GM21526 (cell line): ENCODE results near the gene NCAPH2.

Source experiments
- ATAC-seq: cut with Tn5 transposase; IDR thresholded peaks from one replicate; pipeline ENCODE4 v1.9.1; 2021; ENCODE audit warnings: moderate library complexity; ENCODE audit not compliant: unreplicated experiment, low FRiP score

NCAPH2 gene

DNA sequence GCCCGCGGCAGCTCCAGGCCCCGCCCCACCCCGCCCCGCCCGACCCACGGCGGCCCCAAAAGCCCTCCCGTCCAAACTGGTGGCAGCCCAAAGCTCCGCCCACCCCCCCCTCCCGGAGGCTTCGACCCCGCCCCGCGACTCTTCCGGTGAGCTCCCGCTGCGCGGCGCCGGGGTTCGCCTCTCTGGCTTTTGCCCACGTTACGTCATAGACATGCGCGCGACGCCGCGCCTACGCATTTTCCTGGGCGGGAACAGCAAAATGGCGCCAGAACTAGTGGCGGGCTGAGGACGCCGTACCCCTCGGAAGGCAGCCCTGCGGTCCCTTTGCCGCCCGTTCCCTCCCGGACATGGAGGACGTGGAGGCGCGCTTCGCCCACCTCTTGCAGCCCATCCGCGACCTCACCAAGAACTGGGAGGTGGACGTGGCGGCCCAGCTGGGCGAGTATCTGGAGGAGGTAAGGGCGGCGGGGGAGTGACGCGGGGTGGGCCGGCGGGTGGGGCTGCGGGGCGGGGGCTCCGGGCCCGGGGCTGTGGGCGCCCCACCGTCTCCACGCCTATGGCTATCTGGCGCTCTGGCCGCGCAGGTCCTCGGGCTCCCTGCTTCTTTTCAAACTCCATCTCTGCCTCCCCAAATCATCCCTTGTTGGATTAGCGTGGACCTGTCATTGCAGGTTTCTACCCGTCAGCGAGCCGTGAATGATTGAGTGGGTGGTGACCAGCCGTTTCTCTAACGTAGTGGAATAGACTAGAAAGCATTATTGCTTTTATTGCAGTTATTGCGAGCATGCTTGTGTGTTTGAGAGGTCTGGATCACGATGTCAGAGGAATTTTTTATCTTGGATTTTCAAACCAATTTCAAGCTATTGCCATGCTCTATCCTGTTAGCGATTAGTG lies at the start of gene NCAPH2:
NCAPH2 (plus strand) TSS at position 234 of the 894 bp plus-strand sequence; CDS start at position 348, 114 bp downstream.
- peak; percentile 52 for ATAC-seq

DNA sequence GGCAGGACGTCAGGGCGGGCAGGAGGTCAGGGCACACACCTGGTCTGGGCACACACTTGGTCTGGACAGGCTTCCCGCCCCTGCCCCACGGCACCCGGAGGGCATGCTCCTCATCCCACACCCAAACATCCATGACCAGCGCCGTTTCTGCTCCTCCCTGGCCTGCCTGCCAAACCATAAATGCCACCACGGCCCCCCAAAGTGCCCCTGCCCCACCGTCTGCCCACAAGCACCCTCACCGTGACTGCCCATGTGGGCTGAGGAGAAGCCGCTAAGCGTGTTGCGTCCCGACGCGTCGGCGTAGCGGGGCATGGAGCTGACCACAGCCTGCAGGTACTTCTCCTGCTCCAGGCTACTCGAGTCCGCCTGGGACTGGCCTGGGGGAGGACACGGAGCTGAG lies 49.0 kb upstream of the NCAPH2 start:
- no peak for ATAC-seq

DNA sequence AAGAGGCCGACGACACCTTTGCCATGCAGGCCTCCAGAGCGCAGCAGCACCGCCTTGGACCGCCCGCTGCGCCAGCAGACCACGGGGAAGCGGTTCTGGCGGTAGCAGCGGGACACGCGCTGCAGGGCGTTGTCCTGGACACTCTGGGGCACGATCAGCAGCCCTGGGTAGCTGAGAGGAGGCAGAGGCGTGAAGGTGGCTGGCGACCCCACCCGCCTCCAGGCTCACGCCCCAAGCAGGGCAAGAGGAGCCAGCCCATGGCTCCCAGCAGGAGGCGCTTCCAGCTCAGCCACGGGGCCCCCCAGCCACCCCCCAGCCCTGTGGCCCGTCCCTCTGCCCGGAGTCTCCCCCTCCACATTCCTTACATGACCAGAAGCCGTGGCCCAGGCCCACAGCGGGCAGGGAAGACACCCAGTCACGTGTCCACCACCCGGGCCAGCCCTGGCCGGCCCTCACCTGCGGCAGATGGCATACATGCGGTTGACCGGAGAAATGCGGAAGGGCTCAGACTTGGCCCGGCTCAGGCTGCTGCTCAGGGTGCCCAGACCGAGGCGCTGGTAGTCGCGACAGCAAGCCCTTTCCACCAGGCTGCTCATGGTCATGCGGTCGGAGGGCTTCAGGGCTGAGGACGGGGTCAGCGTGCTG lies 48.4 kb upstream of the NCAPH2 start:
- ATAC-seq: no peak

DNA sequence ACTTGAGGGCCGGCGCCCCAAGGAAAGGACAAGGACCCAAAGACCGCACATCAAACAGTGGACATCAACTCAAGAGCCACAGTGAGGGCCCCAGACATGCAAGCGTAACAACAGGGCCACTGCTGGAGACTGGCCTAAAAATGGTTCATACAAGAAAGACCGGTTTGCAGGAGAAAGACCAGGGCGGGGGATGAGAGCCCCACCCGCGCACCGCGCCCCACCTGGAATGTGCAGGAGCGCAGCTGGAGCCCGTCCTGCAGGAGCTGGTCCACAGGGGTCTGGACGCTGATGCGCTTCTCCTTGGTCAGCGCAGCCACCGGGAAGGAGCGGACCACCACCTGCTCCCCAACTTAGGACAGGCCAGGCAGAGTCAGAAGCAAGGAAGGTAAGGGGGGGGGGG lies 47.1 kb upstream of the NCAPH2 start:
- ATAC-seq: no peak

DNA sequence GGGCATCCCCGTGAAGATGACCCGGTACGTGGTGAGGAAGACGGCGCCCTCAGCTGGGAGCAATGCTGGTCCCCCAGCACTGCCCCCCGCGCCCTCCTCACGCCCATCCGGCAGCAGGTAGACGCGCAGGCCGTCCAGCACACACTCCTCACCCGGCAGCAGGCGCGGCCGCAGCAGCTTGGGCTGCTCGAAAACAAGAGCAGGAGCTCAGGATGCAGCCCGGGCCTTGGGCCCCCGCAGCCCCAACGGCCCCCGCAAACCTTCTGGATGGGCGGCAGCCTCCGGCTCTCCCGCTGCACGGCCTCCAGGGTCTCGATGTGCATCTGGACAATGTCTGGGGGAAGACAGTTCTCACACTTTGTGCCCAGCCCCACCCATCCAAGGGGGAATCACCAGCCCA lies 46.5 kb upstream of the NCAPH2 start:
- no peak for ATAC-seq

DNA sequence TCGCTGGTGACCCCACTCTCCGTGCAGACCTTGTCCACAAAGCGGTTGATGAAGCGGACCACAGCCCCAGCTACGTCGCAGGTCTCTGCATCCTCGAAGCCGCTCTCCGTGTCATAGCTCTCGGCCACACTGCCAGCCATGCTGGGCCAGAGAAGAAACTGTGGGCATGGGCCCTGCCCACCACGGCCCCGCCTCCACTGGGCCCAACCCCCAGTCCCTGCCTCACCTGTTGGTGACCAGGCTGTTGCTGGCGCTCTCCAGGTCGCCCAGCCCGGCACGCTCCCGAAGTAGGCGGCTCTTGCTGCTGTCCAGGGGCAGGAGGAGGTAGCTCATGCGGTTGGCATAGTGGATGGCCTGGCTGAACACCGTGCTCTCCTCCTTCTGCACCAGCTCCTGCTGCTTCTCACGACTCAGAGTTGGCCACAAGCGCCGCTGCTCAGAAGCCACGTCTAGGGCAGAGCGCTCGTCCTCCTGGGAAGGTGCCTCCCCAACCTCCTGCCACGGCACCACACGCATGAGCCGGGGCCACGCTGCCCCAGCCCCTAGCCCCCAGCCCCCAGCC lies 46.0 kb upstream of the NCAPH2 start:
- no peak for ATAC-seq

DNA sequence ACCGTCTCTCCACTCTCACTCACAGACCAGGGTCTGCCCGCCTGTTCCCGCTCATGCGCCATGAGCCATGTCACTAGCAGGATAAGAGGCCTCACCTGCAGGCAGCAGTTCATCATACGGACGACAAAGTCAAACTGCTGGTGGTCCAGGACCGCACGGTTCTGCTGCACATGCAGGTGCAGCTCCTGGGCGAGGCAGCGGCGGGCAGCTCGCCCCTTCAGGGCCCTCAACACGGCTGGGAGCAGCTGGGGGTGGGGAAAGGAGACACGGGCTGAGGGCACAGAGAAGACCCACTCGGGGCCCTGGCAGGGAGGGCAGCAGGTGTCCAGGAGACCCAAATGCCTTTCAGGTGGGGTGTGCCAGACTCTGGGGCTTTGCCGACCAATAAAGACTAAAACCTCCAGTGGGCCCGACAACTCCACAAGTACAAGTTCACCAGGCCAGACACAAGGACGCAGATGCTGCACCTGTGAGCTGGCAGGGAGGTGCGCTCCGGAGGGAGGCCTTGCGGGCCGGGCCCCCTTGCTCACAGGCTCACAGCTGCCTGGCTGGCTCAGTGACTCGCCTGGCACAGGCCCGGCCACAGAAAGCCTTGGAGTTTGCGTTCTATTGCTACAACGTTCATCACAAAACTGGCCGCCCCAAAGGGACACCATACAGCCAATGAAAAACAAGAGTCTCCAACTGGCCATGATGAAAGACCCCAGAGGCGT lies 44.7 kb upstream of the NCAPH2 start:
- ATAC-seq: no peak

DNA sequence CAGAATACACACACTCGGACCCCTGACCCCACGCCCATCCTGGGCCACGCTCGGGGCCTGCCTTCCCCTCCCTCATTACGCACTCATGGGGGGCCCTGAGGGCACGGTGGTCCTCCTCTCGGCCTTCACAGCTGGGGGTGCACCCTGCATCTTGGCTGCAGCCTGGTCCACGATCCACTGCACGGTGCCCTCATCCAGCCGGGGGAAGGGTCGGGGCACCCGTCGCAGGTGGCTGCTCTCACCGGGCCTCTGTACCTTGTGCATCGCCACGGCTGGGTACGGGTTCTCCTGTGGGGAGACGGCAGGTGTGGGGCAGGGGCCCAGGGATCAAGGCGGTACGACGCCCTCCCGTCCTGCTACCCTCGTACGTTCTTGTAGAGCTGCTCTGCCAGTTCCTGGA lies 43.6 kb upstream of the NCAPH2 start:
- ATAC-seq: no peak

DNA sequence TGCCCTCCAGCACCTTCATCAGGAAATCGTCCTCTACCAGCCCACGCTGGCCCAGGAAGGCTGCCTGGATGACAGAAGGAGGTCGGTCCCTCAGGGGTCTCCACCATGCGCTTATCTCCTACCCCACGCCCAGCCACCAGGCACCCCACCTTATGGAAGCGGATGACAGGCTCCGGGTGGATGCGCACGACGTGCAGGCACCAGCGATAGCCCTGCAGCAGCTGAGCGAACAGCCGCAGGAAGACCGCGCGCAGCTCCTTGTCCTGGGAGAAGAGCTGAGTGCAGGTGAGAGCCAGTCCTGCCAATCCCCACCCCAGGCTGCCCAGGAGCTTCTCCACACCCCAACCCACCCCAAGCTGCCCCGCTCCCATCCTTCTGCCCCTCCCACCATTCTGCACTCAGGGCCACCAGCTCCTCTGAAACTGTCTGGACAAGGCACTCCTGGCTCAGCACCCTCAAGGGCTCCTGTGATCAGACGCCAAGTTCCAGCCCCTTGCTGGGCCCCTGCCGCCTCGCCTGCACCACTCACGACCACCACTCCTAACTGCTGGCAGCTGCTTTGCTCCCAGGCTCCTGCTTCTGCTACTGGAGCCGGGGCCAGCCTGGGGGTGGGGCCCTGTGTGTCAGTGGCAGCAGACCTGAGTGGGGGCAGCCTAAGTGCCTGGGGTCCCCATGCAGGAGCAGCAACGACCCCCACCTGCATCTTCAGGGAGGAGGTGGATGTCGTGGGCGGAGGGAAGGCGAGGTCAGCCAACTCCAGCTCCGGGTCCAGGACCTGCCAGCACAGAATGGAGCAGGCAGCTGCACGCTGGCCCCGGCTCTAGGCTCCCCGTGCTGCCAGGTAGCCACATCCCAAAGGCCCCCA lies 42.7 kb upstream of the NCAPH2 start:
- ATAC-seq: no peak

DNA sequence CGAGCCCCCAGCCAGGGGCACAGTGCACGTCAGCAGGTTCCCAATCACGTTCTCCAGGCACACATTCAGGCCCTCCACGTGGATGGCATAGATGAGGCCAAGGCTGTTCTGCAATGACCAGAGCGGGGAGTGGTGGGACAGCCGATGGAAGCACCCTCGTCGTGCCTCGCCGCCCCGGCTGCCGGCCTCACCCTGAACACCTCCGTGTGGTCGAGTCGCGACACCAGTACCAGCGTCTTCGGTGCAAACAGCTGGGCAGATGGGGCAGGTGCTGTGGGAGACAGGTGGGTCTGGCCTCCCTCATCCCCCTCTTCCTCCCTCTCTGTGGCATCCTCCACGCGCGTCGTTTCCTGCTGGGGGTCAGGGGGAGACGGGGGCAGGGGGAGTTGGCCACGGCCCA lies 40.7 kb upstream of the NCAPH2 start:
- no peak for ATAC-seq

DNA sequence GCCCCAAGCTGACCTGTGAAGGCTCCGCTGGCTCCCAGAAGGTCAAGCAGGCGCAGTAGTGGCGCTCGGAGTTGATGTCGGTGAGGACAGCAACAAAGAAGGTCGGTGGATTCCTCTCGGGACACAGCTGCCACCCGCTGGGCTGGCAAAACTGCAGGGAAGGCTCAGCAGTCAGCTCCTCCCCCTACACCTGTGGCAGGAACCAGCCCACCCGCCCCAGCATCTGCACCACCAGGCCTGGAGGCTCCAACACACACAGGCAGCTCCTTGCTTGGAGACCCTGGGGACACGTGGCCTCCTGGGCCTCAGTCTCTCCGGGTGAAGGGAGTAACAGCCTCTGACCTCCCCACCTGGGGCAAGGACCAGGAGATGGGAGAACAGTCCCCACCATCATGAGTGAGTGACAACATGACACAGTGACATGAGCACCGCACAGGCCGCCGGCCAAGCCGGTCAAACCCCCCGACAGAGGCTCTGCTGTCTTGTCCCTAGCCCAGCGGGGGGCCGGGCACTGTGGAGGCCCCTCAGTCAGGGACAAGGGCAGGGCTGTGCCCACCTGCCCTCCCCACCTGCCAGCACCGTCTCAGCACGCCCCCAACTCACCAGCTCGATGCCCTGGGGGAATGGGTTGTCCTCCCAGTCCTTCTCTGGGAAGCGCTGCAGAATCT lies 40.1 kb upstream of the NCAPH2 start:
- no peak for ATAC-seq

DNA sequence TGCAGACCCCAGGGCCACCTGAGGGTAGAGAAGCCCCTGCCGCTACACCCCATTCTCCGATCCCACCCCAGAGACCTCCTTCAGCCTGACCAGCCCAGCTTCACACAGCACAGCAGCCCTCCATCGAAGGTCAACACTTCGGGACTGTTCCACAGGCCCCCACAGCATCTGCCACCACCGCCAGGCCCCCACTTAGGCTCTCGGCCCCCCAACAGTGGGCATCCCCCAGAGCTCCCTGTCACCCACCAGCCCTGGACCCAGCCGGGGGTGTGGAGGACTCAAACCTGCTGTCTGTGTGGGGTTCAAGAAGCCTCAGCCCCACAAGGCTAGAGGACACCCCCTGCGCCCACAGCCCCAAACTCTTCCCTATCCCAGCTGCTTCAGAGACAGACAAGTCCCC lies 39.4 kb upstream of the NCAPH2 start:
- ATAC-seq: no peak

DNA sequence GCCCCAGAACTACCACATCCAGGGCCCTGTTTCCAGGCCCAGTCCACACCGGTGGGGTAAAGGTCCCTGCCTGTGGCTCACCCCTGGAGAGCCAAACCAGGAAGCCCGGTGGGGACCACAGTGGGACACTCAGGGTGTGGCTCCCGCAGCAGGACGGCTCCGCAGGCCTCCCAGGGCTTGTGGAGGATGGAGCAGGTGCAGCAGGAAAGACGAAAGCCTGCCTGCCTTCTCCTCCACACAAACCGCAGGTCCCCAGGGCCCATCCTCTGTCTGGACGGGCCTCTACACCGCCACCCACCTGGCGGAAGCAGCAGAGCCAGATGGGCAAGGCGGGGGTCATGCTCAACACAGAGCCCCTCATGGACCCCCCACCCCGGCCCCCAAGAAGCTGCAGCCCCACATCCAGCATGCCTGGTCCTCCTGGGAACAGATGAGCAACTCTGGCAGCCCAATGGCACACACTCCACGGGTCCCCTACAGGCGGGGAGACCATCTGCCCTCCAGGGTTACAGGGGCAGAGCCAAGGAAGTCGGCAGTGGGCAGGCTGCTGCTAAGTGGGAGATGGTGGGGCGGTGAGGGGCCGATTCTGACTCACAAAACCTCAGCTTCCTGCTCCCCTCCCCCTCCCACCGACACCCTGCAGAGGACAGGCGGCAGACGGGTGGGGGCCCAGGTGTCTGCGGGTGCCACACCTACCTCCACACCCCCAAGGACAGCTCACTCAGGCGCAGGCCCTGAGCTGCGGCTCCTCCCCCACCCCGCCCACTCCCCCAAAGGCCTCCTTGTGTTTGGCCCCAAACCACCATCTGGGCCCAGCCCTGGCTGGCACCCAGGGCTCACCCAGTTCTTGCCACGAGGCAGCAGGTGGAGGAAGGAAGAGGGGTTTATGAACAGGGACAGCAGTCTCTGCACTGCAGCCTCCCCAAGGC lies 38.4 kb upstream of the NCAPH2 start:
- ATAC-seq: peak; percentile 52

DNA sequence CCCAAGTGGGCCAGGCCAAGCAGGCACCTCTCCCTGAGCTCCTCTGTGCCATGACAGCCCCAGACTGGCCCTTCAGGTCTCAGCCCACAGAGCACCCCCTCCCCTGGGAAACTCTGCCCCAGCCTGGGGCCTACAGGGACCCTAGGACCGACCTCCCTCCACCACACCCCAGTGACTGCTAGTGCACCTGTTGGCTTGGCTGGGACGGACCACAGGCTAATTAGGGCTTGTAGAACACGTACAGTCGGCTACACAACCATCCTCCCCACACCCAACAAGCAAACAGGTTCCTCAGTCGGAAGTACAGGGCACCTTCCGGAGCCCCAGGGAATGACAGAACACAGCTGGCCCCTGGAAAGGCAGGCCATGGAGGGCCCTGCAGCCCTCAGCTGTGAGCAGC lies 37.5 kb upstream of the NCAPH2 start:
- ATAC-seq: no peak

DNA sequence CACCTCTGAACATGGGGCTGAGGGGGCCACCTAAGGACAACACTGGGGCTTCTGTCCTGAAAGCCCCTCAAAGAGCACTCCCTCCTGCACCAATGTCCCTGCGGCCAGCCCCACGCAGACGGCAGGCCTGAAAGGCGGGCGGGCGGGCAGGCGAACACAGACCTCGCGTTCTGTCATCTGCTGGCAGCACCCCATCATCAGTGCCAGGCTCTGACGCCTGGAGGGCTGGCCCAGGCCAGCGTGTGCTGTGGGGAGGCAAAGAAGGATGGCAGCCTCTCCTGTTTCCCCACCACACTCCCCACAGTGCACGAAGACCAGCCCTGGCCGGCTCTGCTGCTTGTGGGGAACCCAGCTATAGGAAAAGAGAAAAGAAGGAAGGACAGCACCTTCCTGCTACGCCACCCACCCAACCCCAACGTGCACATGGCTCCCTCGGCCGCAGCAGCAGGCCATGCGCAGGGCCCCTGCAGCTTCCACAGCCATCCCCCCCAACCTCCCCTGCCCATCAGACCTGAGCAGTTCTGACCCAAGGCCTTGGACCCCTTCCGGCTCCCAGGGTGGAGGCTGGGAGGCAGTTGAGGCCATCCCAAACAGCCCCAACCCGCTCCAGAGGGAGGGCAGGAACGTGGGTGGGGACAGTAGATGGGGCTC lies 36.7 kb upstream of the NCAPH2 start:
- no peak for ATAC-seq

DNA sequence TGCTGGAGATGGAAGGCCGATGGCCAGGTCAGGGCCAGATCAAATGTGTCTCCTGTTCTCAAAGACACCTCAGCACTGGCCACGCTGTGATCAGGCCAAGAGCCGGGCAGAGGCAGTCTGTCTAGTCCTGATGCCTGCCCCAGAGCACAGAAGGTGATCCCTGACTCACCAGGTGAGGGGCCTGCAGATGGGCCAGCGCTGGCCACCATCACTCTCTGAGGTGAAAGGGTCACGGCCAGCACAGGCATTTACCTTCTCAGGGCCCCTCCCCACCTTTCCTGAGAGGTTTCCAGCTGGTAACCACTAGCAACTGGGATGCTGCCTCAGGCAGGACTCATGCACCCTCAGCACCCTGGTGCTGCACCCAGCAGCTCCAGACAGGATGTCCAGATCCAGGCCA lies 36.1 kb upstream of the NCAPH2 start:
- no peak for ATAC-seq

DNA sequence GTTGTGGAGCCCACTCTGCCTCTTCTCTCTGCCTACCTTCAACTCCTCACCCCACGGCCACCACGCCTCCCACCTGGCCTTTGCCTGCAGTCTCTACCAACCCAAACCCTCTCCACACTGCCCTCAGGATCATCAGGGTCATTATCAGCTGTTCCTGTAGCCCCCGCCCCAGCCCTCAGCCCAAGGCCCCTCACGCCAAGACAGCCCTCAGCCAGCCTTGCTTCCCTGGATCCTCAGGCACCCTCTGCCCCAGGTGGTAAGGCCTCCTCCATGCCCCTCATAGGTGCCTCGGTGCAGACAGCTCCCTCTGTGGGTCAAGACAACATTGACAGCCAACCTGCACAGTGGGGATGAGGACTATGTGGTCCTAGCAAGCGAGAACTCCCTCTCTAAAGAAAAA lies 34.9 kb upstream of the NCAPH2 start:
- no peak for ATAC-seq
